ENCODE results near the gene B4GALT4.

DNA sequence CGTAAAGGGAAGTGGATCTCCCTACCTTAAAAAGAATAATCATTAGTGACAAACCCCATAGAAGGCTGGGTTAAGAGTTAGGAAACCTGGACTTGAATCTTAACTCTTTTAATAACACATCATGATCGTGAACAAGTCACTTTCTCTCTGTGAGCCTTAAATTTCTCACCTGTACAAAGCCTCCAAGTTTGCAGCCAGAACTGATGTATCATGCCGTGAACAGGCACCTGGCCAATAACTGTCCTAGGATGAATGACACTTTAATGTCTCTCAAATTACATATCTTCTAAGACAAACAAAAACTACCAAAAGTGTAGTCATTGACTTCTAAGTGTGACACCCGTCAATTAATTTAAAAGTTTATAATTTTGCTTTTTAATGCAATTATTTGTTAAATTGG, 63.4 kb downstream of the B4GALT4 start:
- TF ChIP-seq, protein P1, sequence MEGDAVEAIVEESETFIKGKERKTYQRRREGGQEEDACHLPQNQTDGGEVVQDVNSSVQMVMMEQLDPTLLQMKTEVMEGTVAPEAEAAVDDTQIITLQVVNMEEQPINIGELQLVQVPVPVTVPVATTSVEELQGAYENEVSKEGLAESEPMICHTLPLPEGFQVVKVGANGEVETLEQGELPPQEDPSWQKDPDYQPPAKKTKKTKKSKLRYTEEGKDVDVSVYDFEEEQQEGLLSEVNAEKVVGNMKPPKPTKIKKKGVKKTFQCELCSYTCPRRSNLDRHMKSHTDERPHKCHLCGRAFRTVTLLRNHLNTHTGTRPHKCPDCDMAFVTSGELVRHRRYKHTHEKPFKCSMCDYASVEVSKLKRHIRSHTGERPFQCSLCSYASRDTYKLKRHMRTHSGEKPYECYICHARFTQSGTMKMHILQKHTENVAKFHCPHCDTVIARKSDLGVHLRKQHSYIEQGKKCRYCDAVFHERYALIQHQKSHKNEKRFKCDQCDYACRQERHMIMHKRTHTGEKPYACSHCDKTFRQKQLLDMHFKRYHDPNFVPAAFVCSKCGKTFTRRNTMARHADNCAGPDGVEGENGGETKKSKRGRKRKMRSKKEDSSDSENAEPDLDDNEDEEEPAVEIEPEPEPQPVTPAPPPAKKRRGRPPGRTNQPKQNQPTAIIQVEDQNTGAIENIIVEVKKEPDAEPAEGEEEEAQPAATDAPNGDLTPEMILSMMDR (conservative IDR thresholded peaks at IDR 0.05 in 1 of 2, IDR thresholded peaks at IDR 0.05 in 1 of 2; ENCODE audit: extremely low read depth in 1 of 2, insufficient read depth in 1 of 2, low read depth in 1 of 2, low read length in 2 of 2): no peak
- no peak for TF ChIP-seq EZH2 (IDR thresholded peaks at IDR 0.05; ENCODE audit: borderline replicate concordance, low read length)
